Stimulated activated CD8-positive, alpha-beta memory T cell treated with anti-CD3 and anti-CD28 coated beads, Interleukin-12 subunit alpha, Interleukin-12 subunit beta, amount 100 ng/mL, for 1 hour (primary cell): ENCODE data around the gene THOC5.
A peak's percentile ranks its signal among the peaks of the same experiment; 100 is the strongest.
"Not testable (repeated sequence)": the region's sequence is repeated elsewhere in the genome, so short reads cannot be mapped to it uniquely, and the experiment has no call there.

ENCODE experiments used
- DNase-seq: peaks from one replicate; pipeline ENCODE4 v3.0.0-alpha.2; 2020; ENCODE audit warnings: low read depth

THOC5 gene

DNA sequence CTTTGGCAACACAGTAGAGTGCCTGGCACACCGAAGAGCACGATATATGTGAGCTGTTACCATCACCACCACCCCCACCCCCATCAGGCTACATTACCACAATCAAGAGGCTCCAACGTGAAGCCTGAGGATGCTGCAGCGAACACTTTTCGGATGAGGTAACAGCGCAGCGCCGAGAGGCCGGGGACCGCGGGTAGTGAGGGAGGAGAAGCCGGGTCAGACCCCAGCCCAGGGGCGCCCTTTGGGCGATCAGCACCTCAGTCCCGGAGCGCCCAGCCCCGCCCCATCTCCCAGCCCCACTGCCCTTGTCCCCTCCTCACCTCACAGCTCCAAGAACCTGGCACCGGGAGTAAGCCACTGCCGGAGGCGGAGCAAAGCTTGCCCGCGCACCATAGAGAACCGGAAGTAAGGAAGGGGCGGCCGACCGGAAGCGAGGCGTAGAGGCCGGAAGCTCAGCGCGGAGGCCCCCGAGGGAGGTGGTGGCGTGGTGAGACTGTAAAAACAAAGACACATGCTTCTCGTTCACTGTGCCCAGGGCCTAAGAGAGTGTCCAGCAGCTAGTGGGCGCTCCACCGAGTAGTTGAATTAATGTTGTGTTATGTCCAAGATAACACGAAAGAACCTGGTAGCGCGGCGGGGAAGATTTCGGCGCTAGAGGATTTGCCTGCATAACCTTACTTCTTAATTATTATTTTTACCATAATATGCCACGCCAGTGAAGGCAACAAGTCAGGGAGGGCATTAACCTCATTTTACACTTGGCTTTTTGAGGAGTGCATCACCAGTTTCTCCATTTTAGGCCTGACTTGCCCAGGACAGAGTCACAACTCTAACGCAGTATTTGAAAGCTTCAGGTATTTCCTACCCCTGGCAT is at the start of gene THOC5:
Gene THOC5, minus strand, starts transcription at position 407 of the 874 bp plus-strand sequence. CDS start 4,610 bp downstream, outside the sequence.
- DNase-seq = peak; percentile 78

DNA sequence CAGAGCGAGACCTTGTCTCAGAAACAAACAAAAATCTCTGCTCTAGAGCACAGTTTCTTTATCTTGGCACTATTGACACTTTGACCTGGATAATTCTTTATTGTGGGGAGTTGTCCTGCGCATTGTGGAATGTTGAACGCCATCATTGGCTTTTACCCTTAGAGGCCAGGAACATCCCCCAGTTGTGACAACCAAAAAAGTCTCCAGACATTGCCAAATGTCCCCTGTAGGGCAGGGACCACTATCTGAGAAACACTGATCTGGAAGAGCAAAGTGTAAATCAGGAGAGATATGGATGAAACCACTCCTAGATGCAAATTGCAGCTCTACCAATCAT is 45.1 kb upstream of the THOC5 start:
- no peak for DNase-seq

DNA sequence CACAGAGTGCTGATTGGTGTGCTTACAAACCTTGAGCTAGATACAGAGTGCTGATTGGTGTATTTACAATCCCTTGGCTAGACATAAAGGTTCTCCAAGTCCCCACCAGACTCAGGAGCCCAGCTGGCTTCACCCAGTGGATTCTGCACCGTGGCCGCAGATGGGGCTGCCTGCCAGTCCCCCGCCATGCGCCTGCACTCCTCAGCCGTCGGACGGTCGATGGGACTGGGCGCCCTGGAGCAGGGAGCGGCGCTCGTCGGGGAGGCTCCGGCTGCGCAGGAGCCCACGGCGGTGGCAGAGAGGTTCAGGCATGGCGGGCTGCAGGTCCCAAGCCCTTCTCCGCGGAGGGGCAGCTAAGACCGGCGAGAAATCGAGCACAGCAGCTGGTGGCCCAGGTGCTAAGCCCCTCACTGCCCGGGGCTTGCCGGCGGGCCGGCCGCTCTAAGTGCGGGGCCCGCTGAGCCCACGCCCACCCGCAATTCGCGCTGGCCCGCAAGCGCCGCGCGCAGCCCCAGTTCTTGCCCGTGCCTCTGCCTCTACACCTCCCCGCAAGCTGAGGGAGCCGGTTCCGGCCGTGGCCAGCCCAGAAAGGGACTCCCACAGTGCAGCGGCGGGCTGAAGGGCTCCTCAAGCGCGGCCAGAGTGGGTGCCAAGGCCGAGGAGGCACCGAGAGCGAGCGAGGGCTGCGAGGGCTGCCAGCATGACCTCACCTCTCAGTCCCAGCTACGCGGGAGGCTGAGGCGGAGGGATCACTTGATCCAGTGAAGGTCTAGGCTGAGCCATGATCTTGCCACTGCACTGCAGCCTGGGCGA is 44.5 kb upstream of the THOC5 start:
- not testable (repeated sequence) for DNase-seq

- DNase-seq = no peak
Observed at GRCh38 chr22:29596408-29596807, 42.9 kb upstream of the THOC5 start.

DNA sequence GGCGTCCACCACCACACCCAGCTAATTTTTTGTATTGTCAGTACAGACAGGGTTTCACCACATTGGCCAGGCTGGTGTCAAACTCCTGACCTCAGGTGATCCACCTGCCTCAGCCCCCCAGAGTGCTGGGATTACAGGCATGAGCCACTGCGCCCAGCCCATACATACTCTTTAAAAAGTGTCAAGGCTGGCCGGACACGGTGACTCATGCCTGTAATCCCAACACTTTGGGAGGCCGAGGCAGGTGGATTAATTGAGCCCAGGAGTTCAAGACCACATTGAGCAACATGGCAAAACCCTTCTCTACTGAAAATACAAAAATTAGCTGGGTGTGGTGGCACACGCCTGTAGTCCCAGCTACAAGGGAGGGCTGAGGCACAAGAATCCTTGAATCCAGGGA is 40.9 kb upstream of the THOC5 start:
- not testable (repeated sequence) for DNase-seq

- DNase-seq = no peak
Observed at GRCh38 chr22:29593923-29594322, 40.4 kb upstream of the THOC5 start.

- DNase-seq = no peak
Observed at GRCh38 chr22:29587938-29588699, 34.6 kb upstream of the THOC5 start.

GRCh38 chr22:29586193-29586705 is 32.7 kb upstream of the THOC5 start:
- not testable (repeated sequence) for DNase-seq

DNA sequence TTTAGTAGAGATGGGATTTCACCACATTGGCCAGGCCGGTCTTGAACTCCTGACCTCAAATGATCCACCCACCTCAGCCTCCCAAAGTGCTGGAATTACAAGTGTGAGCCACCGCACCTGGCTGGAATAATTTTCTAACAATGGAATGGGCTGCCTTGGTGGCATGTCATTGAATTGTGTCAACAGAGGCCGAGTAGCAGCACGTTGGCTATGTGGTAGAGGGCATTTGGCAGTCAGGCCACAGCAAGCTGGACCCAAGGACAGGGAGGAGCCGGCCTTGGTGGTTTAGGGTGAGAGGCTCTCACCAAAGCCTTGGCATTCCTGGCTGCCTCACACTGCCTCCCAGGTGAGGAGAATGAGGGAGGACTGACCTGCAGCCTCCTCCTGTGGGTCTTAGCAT is 31.4 kb upstream of the THOC5 start:
- no peak for DNase-seq

- DNase-seq = no peak
Observed at GRCh38 chr22:29581799-29582198, 28.2 kb upstream of the THOC5 start.

- no peak for DNase-seq
Observed at GRCh38 chr22:29580200-29580810, 26.7 kb upstream of the THOC5 start.

GRCh38 chr22:29578462-29579200 is 25.1 kb upstream of the THOC5 start:
- DNase-seq = no peak

GRCh38 chr22:29574762-29575450 is 21.3 kb upstream of the THOC5 start:
- no peak for DNase-seq

DNA sequence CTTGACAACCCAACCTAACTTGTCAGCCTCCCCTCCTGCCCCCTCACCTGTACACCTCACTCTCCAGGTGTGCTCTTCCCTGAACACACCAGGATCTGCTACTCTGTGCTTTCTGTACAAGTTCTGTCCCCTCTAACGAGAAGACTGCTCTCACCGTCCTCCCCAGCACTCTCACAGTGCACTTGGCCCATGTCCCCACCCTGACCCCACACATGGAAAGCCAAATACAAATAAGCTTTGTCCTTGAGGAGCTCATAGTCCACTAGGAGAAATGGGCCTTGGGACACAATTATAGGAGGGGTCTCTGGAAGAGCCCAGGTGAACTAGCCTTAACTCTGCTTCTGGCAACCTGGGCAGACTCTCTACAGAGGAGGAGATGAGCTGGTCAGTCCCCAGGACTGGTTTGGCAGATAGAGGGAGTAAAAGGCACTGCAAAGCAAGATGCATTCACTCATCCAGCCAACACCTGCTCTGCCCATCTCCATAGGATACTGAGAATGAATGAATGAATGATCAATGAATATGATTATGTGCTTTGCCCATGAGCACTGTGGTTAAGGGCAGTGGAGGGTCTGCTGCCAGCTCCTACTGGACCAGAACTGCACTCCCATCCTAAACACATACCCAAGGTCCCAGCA is 17.5 kb upstream of the THOC5 start:
- DNase-seq = no peak

DNA sequence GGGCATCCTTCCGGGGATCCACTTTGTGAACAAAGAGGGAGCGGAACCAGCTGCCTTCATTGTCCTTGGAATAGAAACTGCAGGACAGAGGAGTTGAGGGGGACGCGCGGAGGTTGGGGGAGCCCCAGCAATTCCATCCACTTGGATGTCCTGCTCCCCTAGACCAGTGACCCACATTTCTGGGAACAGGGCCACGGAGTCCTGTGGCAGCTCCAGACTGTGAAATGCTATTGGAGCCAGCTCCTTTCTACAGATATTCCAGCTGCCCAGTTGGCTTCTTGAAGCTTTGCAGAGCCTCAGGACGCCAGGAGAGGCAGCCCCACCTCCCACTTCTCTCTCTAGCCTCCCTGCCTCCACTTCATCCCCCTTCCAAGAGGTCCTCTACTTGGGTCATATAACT is 16.9 kb upstream of the THOC5 start:
- no peak for DNase-seq

DNA sequence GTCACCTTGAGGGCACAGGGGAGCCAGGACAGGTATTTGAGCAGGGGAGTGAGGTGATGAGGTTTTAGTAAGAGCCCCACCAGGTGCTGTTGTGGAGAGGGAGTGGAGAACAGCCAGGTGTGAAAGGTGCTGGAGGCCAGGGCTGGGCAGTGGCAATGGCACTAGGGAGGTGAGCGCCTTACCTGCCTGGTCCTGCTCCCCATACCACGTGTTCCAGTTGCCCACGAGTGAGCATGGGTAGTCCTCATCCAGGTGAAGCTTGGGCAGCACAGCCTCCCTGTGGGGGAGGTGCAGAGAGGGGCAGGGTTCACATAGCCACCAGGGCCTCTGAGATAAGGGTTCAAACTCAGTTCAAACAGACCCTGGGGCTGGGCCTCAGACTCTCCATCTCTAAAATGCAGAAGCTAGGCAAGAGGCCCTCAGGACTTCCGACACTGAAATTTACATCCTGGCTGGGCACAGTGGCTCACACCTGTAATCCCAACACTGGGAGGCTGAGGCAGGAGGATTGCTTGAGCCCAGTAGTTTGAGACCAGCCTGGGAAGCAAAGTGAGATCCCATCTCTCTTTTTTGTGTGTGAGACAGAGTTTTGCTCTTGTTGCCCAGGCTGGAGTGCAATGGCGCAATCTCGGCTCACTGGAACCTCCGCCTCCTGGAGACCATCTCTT is 15.6 kb upstream of the THOC5 start:
- DNase-seq = no peak

GRCh38 chr22:29567338-29567737 is 13.8 kb upstream of the THOC5 start:
- DNase-seq = no peak

DNA sequence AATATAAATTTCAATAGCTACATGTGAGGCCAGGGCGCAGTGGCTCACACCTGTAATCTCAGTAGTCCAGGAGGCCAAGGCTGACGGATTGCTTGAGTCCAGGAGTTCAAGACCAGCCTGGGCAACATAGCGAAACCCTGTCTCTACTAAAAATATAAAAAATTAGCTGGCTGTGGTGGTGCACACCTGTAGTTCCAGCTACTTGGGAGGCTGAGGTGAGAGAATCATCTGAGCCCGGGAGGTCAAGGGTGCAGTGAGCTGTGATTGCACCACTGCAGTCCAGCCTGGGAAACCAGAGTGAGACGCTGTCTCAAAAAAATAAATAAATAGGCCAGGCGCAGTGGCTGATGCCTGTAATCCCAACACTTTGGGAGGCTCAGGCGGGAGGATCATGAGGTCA is 13.0 kb upstream of the THOC5 start:
- not testable (repeated sequence) for DNase-seq
